GM19438 (cell line): ENCODE measurements around the gene PAPPA.

ENCODE experiments used
- ATAC-seq: cut with Tn5 transposase; IDR thresholded peaks from one replicate; pipeline ENCODE4 v1.9.1; 2021; ENCODE audit warnings: low read depth; ENCODE audit not compliant: unreplicated experiment

Gene PAPPA

DNA sequence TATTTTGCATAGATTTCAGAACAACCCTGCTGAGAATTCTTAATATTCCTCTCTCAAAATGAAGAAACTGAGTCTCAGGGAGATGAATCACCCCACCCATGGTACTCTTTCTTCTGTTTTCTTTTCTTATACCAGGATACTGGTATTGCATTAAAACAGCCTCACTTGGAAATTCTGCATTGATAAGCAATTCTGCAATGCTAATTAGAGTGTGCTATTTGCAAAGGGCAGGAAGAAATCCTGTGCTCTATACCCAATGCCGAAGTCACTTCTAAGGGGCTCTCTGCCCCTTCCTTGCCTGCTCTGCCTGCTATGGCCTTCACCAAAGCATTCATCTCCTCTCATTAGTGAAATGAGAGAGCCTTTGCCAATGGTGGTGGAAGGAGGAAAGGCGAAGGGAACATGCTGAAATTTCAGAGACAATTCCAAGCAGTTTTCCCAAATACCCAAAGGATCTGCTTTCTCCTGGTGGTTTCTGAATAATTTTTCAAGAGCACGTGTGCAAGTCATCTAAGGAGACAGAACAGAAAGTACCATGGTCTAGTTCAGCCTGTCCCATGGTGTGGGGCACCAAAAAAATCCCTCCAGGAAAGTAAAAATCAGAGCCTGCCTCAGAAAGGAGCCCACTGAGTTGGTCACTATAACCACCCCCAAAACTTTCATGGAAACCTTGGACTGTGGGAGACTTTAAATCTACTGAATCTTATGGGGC is 156.5 kb downstream of the PAPPA start:
- no peak for ATAC-seq

DNA sequence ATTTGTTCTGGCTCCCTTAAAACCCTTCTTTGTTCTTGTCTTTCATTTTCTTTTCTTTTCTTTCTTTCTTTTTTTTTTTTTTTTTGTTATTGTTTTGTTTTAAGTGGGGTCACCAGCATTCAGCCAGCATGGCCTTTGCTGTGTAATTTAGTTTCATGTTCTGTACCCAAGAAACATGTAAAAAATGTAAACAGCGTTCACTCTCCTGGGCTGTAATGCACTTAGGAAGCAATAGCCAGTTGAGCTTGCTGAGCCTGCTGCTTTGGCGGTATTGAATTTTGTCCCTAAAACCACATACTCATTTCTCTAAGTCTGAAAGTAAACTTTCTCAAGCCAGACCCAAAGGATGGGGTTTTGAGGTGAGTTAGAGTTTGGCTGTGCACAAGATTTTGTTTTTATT is 158.6 kb downstream of the PAPPA start:
- no peak for ATAC-seq

DNA sequence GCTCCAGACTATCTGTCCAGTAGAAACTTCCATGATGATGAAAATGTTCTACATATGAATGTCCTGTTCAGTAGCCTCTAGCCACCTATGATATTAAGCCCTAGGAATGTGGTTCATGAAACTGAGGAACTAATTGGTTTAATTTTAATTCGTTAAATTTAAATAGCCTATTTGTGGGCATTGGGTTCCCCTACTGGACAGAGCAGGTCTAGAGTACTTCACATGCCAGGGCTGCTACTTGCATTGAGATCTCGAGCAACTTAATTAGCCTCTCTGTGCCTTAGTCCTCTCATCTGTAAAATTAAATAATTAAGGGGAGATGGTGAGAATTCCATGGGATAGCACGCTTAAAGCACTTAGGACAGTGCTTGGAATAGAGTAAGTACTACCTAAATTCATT is 160.0 kb downstream of the PAPPA start:
- ATAC-seq = no peak

DNA sequence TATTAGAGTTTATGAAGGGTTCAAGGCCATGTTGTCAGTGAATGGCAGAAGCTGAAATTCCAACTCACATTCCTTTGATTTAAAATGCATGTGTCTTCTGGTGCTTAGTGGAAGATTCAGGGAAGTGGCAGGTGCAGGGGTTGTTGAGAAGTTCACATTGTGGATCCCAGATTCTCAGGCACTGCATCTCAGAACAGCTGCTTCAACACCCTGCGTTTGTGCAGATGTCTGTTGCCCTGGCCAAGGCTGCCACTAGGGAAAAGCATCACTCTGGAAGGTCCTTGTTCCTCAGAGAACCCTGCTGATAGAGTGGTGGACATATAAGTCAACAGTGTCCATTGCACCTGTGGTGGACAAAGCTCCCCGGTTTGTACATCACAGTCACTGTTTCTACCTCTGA is 162.7 kb downstream of the PAPPA start:
- no peak for ATAC-seq

DNA sequence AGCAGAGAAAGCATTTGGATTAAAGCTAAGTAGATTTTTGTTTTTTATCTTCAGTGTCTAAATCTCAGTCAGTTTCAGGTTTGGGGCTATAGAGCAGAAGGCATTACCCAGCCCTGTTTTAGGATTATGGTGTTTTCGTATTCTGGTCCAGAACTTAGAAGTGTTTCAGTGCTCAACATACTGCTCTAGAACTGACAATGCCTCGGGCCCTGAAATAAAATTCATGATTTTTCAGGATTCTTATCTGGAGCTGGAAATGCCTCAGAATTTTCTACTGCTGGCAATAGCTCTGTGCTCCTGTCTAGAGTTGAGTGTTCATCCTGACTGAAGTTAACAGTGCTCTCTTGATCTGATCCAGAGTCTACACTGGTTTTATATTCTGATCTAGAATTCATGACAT is 163.9 kb downstream of the PAPPA start:
- ATAC-seq = no peak

DNA sequence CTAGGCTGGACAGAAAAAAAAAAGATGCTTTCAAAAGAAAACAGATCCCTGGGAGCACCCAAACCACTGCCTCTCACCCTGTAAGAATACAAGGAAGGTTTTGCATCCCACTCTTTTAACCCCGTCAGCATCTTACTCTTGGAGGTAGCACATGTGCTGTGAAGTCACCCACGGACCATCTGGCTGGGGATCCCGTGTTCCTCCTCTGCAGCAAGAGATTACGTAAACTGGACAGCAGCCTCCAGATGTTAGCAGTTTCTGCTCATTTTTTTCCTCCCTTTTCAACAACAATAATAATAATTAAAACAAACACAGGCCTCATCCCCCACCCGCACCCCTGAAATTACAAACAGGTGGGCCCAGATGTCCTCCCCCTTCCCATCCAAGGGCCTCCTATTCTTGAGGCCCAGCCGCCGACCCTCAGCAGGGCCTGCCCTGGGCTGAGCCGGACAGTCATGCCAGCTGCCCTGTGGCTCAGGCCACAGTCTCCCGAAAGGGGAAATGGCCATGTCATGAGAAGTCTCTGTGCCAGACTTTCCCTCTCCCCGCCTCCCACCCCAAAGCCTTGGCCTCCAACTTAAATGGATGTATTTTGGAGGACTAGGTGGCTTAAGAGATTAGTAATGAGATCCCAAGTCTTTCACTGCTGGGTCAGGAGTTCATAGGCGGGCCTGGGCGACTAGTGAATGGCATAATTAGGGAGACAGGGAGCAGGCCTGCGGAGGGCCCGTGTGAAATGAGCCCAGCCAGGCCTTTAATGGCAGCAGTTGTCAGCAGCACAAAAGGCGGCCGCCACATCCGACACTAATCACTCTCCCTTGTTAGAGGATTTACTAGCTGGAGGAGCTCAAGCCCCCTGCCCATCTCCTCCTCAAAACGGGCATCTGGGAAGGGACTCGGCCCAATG is 165.1 kb downstream of the PAPPA start:
- ATAC-seq = no peak

DNA sequence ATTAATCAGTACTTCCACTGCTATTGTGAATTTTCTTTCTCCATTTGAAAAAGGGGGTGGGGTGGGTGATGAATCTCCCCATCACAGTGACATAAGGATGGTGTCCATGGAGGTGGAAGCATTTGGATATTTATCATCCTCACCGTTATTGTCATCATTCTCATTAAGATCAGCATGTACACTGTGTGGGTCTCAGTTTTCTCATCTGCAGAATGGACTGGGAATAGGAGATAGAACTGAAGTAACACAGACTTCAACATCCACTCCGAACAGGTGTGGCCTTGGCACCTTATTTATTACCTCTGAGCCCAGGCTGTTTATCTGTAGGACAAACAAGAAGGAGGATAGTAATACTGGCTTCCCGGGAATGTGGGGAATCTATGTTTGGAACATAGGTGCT is 165.9 kb downstream of the PAPPA start:
- ATAC-seq = no peak

DNA sequence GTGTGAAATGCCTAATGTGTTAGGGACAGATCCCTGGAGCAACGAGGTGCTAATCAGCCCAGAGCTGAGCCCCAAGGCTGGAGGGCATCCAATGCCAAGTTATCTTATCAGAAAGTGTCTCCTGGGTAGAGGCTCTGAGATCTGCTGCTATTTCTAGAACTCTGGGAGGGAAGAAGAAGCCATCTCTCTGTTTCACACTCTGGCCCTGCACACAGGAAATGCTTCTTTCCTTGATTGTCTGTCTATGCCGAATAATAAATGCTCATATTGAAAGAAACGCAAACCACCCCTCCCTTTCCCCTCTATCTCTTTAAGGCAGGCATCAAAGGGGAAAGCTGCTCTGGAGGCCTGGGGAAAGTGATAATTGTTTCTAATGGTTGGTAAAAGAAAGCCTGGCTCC is 166.7 kb downstream of the PAPPA start:
- no peak for ATAC-seq

DNA sequence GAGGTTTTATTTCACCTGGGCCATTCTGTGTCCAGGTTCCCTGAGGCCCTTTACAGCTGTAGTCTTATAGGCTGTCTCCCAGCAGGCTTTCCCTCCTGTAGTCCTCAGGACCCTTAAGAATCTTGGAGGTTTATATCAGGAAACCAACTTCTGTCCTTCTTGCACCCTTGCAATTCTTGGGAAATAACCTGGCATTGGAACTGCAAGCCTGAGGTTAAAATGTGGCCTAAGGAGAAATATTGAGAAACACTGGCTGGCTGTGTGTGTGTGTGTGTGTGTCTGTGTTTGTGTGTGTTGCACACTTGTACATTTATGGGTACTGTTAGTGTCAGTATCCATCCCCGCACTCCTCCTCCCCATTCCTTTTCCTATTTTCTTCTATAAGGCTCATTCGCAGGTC is 168.9 kb downstream of the PAPPA start:
- no peak for ATAC-seq

DNA sequence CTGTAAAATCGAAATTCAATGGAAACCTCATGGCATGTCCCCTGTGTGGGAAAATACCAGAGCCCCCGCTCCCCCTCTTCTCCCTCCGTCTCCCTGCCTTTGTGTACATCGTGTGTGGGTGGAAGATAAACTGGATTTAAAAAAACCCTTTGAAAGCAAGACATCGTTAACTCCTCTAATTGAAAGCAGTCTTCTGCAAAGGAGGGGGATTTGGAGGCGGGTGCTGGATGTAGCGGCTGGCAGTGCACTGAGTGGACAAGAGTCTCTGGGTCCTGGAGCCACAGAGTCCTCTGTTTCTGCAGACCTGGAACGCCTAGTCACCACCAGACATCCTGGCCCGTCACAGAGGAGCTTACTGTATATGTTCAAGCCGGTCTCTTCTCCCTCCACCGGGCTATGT is 169.4 kb downstream of the PAPPA start:
- ATAC-seq = no peak

DNA sequence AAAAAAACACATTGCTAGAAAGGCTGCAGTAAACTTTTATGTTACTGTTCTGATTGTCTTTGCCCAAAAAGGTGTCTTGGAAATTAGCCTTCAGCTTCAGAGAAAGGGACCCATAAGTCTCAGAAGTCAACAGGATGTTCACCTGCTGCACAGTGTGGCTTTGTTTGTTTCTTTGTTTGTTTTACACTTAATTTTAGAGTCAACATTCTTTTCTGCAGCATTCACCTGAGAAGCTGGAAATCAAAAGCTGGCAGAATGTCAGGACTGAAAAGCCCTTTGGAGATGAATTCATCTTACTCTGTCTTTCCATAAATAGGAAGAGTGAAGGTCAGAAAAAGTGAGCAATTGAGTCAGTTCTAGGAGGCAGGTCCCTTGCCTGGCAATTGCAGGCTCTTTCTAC is 170.0 kb downstream of the PAPPA start:
- no peak for ATAC-seq

DNA sequence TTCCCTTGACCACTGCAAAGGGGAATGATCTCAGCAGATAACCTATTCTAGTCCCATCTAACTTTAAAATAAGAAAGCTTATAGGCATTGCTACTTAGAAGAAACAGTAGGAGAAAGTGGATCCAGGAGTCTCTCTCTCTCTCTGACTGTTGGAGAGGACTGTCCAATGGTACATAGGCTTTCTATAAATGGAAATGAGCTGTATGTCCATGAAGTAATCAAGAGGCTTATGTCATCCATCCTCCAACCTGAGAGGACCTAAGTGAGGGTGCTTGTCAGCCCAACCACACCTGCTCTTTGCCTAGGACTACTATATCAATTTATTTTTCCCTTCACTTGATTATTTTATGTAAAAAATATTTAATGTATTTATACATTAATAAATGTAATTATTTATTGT is 172.3 kb downstream of the PAPPA start:
- no peak for ATAC-seq

DNA sequence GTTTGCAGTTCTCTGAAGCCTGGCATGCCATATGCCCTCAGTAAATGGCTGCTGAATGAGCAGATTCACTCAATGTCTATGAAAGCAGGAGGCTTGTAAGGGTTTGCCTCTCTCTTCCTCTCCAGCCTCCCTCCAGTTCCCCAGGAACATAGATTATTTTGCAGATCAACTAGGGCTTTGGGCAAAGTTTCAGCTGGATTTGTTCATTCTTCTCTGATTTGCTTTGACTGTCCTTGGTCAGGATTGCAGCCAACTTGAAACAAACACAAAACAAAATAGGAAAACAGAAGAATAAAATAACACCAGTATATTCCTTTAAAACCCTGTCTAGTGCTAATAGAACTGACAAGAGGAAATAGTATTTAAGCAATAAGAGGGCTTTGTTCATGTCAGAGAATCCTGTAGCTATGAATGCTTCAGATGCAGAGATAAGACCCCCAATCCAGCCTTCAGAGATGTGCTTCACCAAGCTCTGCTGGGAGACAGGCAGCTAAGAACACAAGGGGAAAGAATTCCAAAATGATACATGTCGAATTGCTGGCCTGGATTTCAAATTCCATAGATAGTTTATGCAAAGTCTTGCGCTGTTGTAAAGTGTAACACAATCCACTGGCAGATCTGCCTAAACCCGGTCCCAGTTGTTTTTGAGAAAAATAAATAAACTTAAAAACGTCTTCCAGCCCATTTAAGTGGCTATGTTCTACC is 174.3 kb downstream of the PAPPA start:
- ATAC-seq = no peak

DNA sequence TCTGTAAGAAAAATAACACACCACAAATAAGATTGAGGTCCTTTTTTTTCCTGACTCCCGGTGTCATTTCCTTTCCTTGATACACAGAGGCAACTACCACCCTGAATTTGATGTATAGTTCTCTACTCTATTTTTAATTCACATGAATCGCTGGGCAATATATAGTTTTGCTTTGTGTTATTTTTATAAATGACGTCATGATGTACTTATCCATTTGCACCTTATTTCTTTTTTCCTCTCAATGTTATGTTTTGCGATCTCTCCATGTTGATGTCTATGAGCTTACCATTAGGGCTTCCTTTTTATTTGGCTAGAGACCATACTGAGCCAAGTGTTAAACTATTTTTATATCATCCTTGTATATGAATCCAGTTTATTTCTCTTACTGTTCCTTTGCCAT is 175.9 kb downstream of the PAPPA start:
- no peak for ATAC-seq

DNA sequence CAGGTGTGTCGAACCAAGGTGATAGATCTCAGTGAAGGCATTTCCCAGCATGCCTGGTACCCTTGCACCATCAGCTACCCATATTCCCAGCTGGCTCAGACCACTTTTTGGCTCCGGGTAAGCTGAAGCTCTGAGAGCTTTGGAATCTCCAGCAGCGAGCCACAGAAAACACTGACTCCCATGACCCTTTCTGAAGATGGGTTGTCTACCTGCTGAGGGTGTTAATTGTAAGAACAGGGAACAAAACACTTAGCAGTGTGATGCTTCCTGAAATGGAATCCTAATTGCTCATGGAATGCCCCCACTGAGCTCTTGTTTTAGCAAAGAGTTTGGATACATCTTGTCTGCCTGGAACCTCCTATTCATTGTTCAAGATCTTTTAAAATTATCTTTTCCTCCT is 177.7 kb downstream of the PAPPA start:
- ATAC-seq = no peak

DNA sequence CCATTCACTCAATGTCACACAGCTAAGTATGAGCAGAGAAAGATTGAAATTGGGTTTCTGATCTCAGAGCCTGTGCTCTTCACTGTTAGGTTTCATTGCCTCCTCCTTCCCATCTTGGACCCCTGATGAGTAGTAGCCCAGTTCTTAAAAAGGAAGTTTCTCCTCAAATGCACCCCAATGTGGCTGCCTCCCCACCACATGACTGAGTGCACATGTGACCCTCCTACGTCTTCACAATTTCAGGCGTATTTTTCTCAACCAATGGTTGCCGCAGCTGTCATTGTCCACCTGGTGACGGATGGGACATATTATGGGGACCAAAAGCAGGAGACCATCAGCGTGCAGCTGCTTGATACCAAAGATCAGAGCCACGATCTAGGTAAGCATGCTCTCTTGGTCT is 178.5 kb downstream of the PAPPA start:
- ATAC-seq = no peak

DNA sequence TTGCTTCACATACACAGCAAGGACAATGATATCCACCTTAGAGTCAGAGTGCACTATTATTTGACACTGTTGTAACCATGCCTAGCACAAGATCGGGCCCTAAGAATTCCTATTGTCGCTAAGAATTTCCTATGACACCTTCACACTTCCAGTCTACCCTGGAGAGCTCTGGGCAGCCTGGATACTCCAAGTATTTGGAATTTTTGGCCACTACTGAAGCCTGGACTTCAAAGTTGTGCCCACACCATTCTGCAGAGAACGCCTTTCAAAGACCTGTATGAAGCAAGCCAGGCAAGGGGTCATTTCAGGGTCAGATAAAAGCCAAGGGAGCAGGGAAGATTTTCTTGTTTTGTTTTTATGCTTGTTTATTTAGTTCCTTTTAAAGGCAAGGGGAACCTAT is 179.7 kb downstream of the PAPPA start:
- ATAC-seq = no peak

DNA sequence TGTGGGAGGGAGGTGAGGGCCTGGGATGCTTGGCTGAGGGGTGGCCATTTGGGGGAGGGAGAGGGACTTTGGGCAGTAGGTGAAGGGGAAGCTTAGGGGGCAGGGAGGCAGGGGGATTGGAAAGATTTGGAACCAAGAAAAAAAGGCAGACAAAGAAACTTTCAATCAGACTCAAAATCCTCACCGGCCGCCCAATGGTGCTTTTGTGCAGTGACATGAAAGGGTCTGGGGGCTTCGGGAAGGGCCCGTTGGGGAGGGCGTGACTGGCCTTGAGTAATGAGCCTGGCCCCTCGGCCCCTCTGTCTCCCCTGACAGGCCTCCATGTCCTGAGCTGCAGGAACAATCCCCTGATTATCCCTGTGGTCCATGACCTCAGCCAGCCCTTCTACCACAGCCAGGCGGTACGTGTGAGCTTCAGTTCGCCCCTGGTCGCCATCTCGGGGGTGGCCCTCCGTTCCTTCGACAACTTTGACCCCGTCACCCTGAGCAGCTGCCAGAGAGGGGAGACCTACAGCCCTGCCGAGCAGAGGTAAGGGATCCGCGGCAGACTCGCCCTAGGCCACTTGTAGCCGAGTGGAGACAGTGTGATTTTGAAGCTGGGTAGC is 181.1 kb downstream of the PAPPA start:
- no peak for ATAC-seq

DNA sequence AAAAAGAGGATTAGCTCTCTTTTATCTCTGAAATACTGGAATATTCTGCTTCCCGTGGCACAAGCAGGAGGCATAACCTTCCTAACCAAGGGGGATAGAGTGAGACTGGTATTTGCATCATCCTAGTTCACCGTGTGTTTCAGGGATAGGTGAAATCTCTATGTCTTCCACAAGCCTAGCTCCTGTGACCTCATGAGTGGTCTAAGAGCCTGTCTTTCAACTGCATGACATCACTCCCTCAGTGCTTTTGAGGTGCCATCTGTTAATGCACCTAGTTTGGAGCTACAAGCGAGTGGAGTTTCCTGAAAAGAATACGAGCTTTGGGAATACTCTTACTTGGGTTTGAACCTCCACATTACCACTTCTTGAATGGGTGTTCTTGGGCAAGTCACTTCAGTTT is 181.8 kb downstream of the PAPPA start:
- no peak for ATAC-seq

DNA sequence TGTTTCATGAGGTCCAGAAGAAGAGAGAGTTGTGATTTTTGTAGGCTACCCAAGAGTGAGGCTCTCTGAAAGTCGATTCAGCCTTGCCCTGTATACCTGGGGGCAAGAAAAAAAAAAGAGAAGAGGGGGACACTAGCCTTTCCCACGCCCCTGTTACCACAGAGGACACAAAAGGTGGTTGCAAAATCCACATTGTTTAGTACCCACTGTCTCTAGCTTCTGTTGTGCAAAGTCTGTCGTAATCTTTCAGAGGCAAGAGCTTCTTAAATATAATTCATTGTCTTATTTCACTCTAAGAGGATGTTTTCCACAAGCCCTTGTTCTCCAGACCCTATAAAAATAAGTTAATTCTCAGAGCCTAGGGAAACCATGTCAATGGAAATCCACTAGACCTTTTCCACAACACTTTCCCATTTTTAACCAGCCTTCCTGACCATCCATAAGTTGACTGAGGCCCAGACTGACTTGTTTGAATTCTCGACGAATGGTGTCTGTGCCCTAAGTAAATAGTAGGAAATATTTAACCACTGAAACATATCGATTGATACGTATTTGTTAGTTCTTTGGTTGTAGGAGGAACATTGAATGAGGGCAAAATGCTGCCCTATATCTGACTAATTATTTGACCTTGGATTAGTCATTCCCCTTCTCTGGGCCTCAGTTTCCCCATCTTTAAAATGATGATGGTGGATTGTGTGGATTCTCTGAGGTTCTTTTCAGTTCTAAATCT is 182.7 kb downstream of the PAPPA start:
- ATAC-seq = no peak
